B cell (primary cell): ENCODE measurements around the gene CERS5. TPM values are rescaled to one million over a fixed set of nuclear protein-coding genes. Genes with fewer than 3 reads are reported as not detected.

Experiments
- ATAC-seq: fragments of 200-7000 bp; cut with Tn5 transposase; one replicate; pipeline ENCODE4 v1.10.0; 2021; ENCODE audit warnings: low read depth, mild to moderate bottlenecking, moderate number of reproducible peaks, moderate library complexity
- CTCF ChIA-PET: fragments of 350-600 bp; sonication (Branson Sonifier 250); formaldehyde crosslinking; loops from one replicate; lab custom pipeline; 2021; ENCODE audit warnings: antibody characterized with exemption, inconsistent platforms; lab: Charles Lee
- POLR2A ChIA-PET: fragments of 350-600 bp; sonication (Branson Sonifier 250); formaldehyde crosslinking; loops from one replicate; lab custom pipeline; 2021; ENCODE audit warnings: antibody characterized with exemption; lab: Charles Lee
- DNase-seq: peaks from one replicate; pipeline ENCODE4 v3.0.0; 2013
- H2AFZ ChIP-seq: 2 replicates; pipeline ENCODE4 v1.6.1; 2012; ENCODE audit warnings: mild to moderate bottlenecking, low read depth, low read length; ENCODE audit not compliant: insufficient read depth, poor library complexity, severe bottlenecking
- H3K27ac ChIP-seq, 2 donors: 1 replicate in 1 of 2; 2 replicates in 1 of 2; pipeline ENCODE4 v1.5.1; 2012 to 2013; ENCODE audit warnings: low read length in 2 of 2, mild to moderate bottlenecking in 2 of 2, moderate library complexity in 1 of 2
- H3K27me3 ChIP-seq, 4 experiments: fragments of 200-600 bp in 1 of 4; sonication (generic) in 1 of 4; replicated peaks in 1 of 4; 1 replicate in 2 of 4; 2 replicates in 2 of 4; pipeline versions ENCODE4 v1.6.1 to v1.7.0; 2013 to 2016; ENCODE audit warnings: low read length in 3 of 4, mild to moderate bottlenecking in 2 of 4, mixed read lengths in 1 of 4, moderate library complexity in 1 of 4; ENCODE audit not compliant: insufficient read depth in 4 of 4, control insufficient read depth in 3 of 4; ENCODE audit errors: control extremely low read depth in 1 of 4
- H3K36me3 ChIP-seq, 2 experiments: replicated peaks in 1 of 2; 1 replicate in 1 of 2; 2 replicates in 1 of 2; pipeline versions ENCODE4 v1.6.1 to v1.7.1; 2013; ENCODE audit warnings: low read length in 1 of 2; ENCODE audit not compliant: insufficient read depth in 2 of 2, control insufficient read depth in 1 of 2; ENCODE audit errors: control extremely low read depth in 1 of 2, extremely low read depth in 1 of 2
- H3K4me1 ChIP-seq, 2 donors: fragments of 200-600 bp in 1 of 2; sonication (generic) in 1 of 2; 1 replicate in 1 of 2; 2 replicates in 1 of 2; pipeline versions ENCODE4 v1.5.1 to v1.6.1; 2013 to 2017; ENCODE audit warnings: low read length in 2 of 2; ENCODE audit not compliant: control insufficient read depth in 2 of 2, insufficient read depth in 2 of 2
- H3K4me2 ChIP-seq: replicated peaks from 2 replicates; pipeline ENCODE3; 2012; ENCODE audit warnings: mild to moderate bottlenecking, low read depth, low read length; ENCODE audit not compliant: poor library complexity, severe bottlenecking
- H3K4me3 ChIP-seq, 5 experiments: fragments of 200-600 bp in 1 of 5; sonication (generic) in 1 of 5; 1 replicate in 3 of 5; 2 replicates in 2 of 5; pipeline versions ENCODE4 v1.5.1 to v1.7.0; 2011 to 2016; ENCODE audit warnings: low read length in 4 of 5, mild to moderate bottlenecking in 4 of 5, low read depth in 2 of 5, control low read depth in 1 of 5, moderate library complexity in 1 of 5; ENCODE audit not compliant: insufficient read depth in 1 of 5; ENCODE audit errors: control extremely low read depth in 1 of 5, extremely low read depth in 1 of 5
- H3K79me2 ChIP-seq: fragments of 200-600 bp; sonication (generic); one replicate; pipeline ENCODE4 v1.6.0; 2016; ENCODE audit warnings: low read length; ENCODE audit not compliant: control insufficient read depth, insufficient read depth
- H3K9ac ChIP-seq: fragments of 200-600 bp; sonication (generic); 2 replicates; pipeline ENCODE4 v1.6.1; 2017; ENCODE audit warnings: mild to moderate bottlenecking, low read length, moderate library complexity
- H3K9me3 ChIP-seq, 3 donors: one replicate each; pipeline versions ENCODE4 v1.6.1 to v1.7.1; 2013; ENCODE audit warnings: low read length in 2 of 3; ENCODE audit not compliant: control insufficient read depth in 2 of 3, insufficient read depth in 1 of 3; ENCODE audit errors: control extremely low read depth in 1 of 3
- H4K20me1 ChIP-seq: 2 replicates; pipeline ENCODE4 v1.6.0; 2012; ENCODE audit warnings: mild to moderate bottlenecking, low read length; ENCODE audit not compliant: insufficient read depth, control insufficient read depth, poor library complexity, severe bottlenecking
- H3K27ac Mint-ChIP-seq: one replicate; pipeline ENCODE4 v1.8.0; 2021; ENCODE audit warnings: mixed read lengths
- H3K27me3 Mint-ChIP-seq: one replicate; pipeline ENCODE4 v1.8.0; 2021; ENCODE audit warnings: mixed read lengths
- H3K4me1 Mint-ChIP-seq: one replicate; pipeline ENCODE4 v1.8.0; 2021; ENCODE audit warnings: mixed read lengths
- H3K4me3 Mint-ChIP-seq: one replicate; pipeline ENCODE4 v1.8.0; 2021; ENCODE audit warnings: mixed read lengths
- H3K9me3 Mint-ChIP-seq: one replicate; pipeline ENCODE4 v1.8.0; 2022; ENCODE audit warnings: mixed read lengths; ENCODE audit not compliant: insufficient read depth
- CTCF ChIP-seq: fragments of 200-600 bp; IDR thresholded peaks from one replicate; pipeline ENCODE4 v1.8.0; 2022; ENCODE audit warnings: antibody characterized with exemption, mild to moderate bottlenecking
- EZH2 ChIP-seq: IDR thresholded peaks from 2 replicates; pipeline ENCODE4 v1.6.1; 2012; ENCODE audit warnings: borderline replicate concordance, low read depth, mild to moderate bottlenecking, moderate library complexity, low read length; ENCODE audit not compliant: insufficient read depth, poor library complexity, severe bottlenecking
- WGBS: methylation state at CpG from one replicate; pipeline ENCODE4 v1.1.5; 2013; ENCODE audit warnings: missing lambda C conversion rate; ENCODE audit not compliant: insufficient coverage; 5-methylcytosine and 5-hydroxymethylcytosine counted together
- intact Hi-C: fragments of 100-400 bp; cut with micrococcal nuclease; formaldehyde crosslinking; loops from one replicate; pipeline ENCODE4 v1.10.0; 2022
- polyA plus RNA-seq: library from polyadenylated mRNA; depleted of rRNA; stranded (reverse); fragments of >200 nt; gene quantifications from 2 replicates; pipeline ENCODE4 v1.2.3, GENCODE V29; 2012
- total RNA-seq, 2 donors: library from RNA; stranded (reverse); fragments of 120-200 nt in 1 of 2; gene quantifications; 1 replicate in 1 of 2; 2 replicates in 1 of 2; pipeline versions ENCODE4 v1.2.3 to v1.2.4, GENCODE V29; 2013 to 2022

Gene CERS5
- total and polyA plus RNA-seq, 2 donors (not counting 1 experiment from before 2014, with no cell fraction given), result 32.3 to 72.0 TPM

GRCh38 chr12:50111693-50112455 lies 55.3 kb downstream of the CERS5 start, which contains the start of gene COX14:
Gene COX14 (plus strand): TSS chr12:50112236. CDS start chr12:50120044, 7,808 bp downstream.
- peak within 1 kb of the TSS; percentile 85 to 96 for H3K27ac ChIP-seq
- H3K27me3 Mint-ChIP-seq, result no peaks in the 10 kb centered on the region
- H3K36me3 ChIP-seq, result peaks cover 0 to 25% of the 10 kb centered on the region in 2 experiments
- peak within 1 kb of the TSS; percentile 96 for H3K4me3 Mint-ChIP-seq
- peak within 1 kb of the TSS; percentile 95 for H3K9ac ChIP-seq
- H3K4me1 ChIP-seq, result peaks cover 30 to 62% of the 10 kb centered on the region in 2 donors
- ChIA-PET POLR2A (interaction anchor here (0.9 to 4.3 kb wide), 8 partner anchors 12 to 1127 kb away, joined by 3 to 69 read pairs (median 6); partner anchors contain the start of genes CERS5, DAZAP2, RACGAP1 and SMARCD1), CTCF (interaction anchor here (0.6 to 14.8 kb wide), 23 partner anchors 9 to 877 kb away, joined by 3 to 343 read pairs (median 6); partner anchors contain the start of genes CERS5, GPD1, LARP4 and LIMA1)
- peak; percentile 100 for DNase-seq
- ATAC-seq, result peak; percentile 77
- peak within 1 kb of the TSS; percentile 98 for H3K27ac Mint-ChIP-seq
- H2AFZ ChIP-seq, result peak within 1 kb of the TSS; percentile 81
- peaks cover 25% of the 10 kb centered on the region for H4K20me1 ChIP-seq
- H3K4me1 Mint-ChIP-seq, result peaks cover 65% of the 10 kb centered on the region
- WGBS, result under 1% methylated on average over 59 of the region's 59 CpGs
- H3K9me3 Mint-ChIP-seq, result no peaks in the 10 kb centered on the region
- peaks cover 48% of the 10 kb centered on the region for H3K79me2 ChIP-seq
- intact Hi-C loops, result loop anchor here (1.0 to 5.0 kb wide), 4 partner anchors 27 to 925 kb away; partner anchors contain the start of genes CERS5, RACGAP1, SMARCD1 and TUBA1A
- peak within 1 kb of the TSS; percentile 51 to 99 (median 88) for H3K4me3 ChIP-seq
- peak within 1 kb of the TSS; percentile 86 for H3K4me2 ChIP-seq
- no peaks in the 10 kb centered on the region for H3K27me3 ChIP-seq
- no peaks in the 10 kb centered on the region for H3K9me3 ChIP-seq
- TF ChIP-seq EZH2 (no peak), CTCF (peak; percentile 28)
